Panc1 (cell line): ENCODE results near the gene TMEM39A.

ENCODE experiments used
- POLR2AphosphoS5 ChIP-seq: IDR thresholded peaks from 2 replicates; pipeline ENCODE4 v1.6.1; 2012; ENCODE audit warnings: mild to moderate bottlenecking, low read depth, low read length, moderate library complexity
- TCF7L2 ChIP-seq: IDR thresholded peaks from 2 replicates; pipeline ENCODE4 v1.6.1; 2011; ENCODE audit warnings: mild to moderate bottlenecking, low read depth, low read length, inconsistent platforms
- TF ChIP-seq, protein P1 (sequence below): fragments of 450-650 bp; IDR thresholded peaks from 2 replicates; pipeline ENCODE4 v1.5.1; 2017; ENCODE audit warnings: mild to moderate bottlenecking

DNA sequence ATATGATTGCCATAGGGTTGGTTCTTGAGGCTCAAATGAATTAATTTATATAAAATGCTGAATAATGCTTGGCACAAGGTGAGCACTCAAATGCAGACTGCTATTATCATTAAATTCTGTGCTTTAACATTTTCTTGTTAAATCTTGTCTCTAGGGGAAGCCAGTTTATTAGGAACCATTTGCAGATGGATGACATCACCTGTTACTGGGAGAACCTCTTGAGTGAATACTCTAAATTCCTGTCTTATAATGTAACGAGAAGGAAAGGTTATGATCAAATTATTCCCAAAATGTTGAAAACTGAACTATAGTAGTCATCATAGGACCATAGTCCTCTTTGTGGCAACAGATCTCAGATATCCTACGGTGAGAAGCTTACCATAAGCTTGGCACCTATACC is 28.7 kb upstream of the TMEM39A start:
- TF ChIP-seq, protein P1, sequence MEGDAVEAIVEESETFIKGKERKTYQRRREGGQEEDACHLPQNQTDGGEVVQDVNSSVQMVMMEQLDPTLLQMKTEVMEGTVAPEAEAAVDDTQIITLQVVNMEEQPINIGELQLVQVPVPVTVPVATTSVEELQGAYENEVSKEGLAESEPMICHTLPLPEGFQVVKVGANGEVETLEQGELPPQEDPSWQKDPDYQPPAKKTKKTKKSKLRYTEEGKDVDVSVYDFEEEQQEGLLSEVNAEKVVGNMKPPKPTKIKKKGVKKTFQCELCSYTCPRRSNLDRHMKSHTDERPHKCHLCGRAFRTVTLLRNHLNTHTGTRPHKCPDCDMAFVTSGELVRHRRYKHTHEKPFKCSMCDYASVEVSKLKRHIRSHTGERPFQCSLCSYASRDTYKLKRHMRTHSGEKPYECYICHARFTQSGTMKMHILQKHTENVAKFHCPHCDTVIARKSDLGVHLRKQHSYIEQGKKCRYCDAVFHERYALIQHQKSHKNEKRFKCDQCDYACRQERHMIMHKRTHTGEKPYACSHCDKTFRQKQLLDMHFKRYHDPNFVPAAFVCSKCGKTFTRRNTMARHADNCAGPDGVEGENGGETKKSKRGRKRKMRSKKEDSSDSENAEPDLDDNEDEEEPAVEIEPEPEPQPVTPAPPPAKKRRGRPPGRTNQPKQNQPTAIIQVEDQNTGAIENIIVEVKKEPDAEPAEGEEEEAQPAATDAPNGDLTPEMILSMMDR = no peak
- TF ChIP-seq TCF7L2 (no peak), POLR2AphosphoS5 (no peak)
